HepG2 (cell line): ENCODE results near the gene ACSL4. TPM values are rescaled to one million over a fixed set of nuclear protein-coding genes. Genes with fewer than 3 reads are reported as not detected.

Experiments used
- polyA plus RNA-seq, 8 experiments: library from polyadenylated mRNA; depleted of rRNA in 3 of 8; stranded (reverse) in 7 of 8; unstranded in 1 of 8; fragments of >200 nt; fragmentation: Illumina TruSeq in 4 of 8; extraction: Trizol in 4 of 8; gene quantifications; 2 replicates each; pipeline versions ENCODE4 v1.2.1 to v1.2.3, GENCODE V29; 2011 to 2016; ENCODE audit warnings: low read depth in 4 of 8, missing spikeins in 1 of 8, mixed read lengths in 1 of 8; ENCODE audit not compliant: insufficient read depth in 1 of 8
- small RNA-seq, 3 experiments: library from RNA; depleted of rRNA; stranded (forward); fragments of <200 nt; gene quantifications; one replicate each; pipeline ENCODE3, GENCODE V24; 2012; ENCODE audit warnings: low read depth in 2 of 3, low replicate concordance in 1 of 3; ENCODE audit not compliant: insufficient read length in 3 of 3, insufficient read depth in 2 of 3
- total RNA-seq, 5 experiments: library from RNA; depleted of rRNA; stranded (reverse); fragments of >200 nt; fragmentation: Illumina TruSeq; extraction: Trizol; gene quantifications; 2 replicates each; pipeline ENCODE4 v1.2.3, GENCODE V29; 2016; ENCODE audit warnings: low read depth in 1 of 5

The ACSL4 gene
- total and polyA plus RNA-seq, 2 of the 13 experiments (the other 11 are each of a cell fraction or from before 2014, with no cell fraction given): 207 to 316 TPM

Small RNA genes within 50 kb of the gene (small RNA-seq; reads per million reads assigned to genes)
- 0 reads per million in 3 experiments for gene AL118496.2
- 0 reads per million in 3 experiments for gene RF00019

Other genes starting within 250 kb of the ACSL4 start
- 14.9 and 26.2 TPM in 2 replicates for gene NXT2, start 196.4 kb downstream of the ACSL4 start, total RNA-seq (2016; rRNA removed; fragmentation: Illumina TruSeq; extraction: Trizol)
- gene NXT2, start 196.4 kb downstream of the ACSL4 start, polyA plus RNA-seq (2011; rRNA removed): 6.8 and 9.5 TPM in 2 replicates
- 0.31 and 0.33 TPM in 2 replicates for gene KCNE5, start 108.1 kb downstream of the ACSL4 start, total RNA-seq (2016; rRNA removed; fragmentation: Illumina TruSeq; extraction: Trizol)
- 1.1 and 1.4 TPM in 2 replicates for gene KCNE5, start 108.1 kb downstream of the ACSL4 start, polyA plus RNA-seq (2011; rRNA removed)